Gastroesophageal sphincter (tissue), 3 donors: ENCODE results near the gene COL6A3.
"Not testable (repeated sequence)": the region's sequence is repeated elsewhere in the genome, so short reads cannot be mapped to it uniquely, and the experiment has no call there.

Source experiments
- EP300 ChIP-seq: sonication (generic); formaldehyde crosslinking; IDR thresholded peaks from one replicate; pipeline ENCODE4 v1.6.1; 2017; ENCODE audit warnings: antibody characterized with exemption, mild to moderate bottlenecking
- POLR2A ChIP-seq, 2 donors: fragments of 450-650 bp; IDR thresholded peaks; one replicate each; pipeline ENCODE4 v1.6.1; 2017; ENCODE audit warnings: antibody characterized with exemption in 2 of 2, mild to moderate bottlenecking in 2 of 2, moderate library complexity in 1 of 2
- POLR2AphosphoS5 ChIP-seq: sonication (generic); formaldehyde crosslinking; IDR thresholded peaks from one replicate; pipeline ENCODE4 v1.6.1; 2017; ENCODE audit warnings: antibody characterized with exemption
- TF ChIP-seq, protein P1 (sequence below), 4 experiments: fragments of 200-600 bp in 2 of 4; fragments of 450-650 bp in 2 of 4; sonication (generic) in 1 of 4; IDR thresholded peaks; one replicate each; pipeline ENCODE4 v1.5.1; 2017 to 2019; ENCODE audit warnings: antibody characterized with exemption in 4 of 4, mild to moderate bottlenecking in 2 of 4, moderate library complexity in 2 of 4

DNA sequence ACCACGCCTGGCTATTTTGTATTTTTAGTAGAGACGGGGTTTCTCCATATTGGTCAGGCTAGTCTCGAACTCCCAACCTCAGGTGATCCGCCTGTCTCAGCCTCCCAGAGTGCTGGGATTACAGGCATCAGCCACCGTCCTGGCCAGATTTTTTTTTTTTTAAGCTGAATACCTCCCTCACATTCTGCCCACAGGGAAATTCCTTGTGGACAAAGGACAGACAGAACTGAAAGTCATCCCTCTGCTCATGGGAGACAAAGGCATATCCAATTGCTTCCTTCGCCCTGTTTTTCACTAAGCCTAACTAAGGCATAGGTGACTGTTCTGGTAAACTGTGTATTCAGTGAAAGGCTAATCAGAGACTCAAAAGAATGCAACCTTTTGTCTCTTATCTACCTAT, 59.8 kb downstream of the COL6A3 start:
- TF ChIP-seq, protein P1, sequence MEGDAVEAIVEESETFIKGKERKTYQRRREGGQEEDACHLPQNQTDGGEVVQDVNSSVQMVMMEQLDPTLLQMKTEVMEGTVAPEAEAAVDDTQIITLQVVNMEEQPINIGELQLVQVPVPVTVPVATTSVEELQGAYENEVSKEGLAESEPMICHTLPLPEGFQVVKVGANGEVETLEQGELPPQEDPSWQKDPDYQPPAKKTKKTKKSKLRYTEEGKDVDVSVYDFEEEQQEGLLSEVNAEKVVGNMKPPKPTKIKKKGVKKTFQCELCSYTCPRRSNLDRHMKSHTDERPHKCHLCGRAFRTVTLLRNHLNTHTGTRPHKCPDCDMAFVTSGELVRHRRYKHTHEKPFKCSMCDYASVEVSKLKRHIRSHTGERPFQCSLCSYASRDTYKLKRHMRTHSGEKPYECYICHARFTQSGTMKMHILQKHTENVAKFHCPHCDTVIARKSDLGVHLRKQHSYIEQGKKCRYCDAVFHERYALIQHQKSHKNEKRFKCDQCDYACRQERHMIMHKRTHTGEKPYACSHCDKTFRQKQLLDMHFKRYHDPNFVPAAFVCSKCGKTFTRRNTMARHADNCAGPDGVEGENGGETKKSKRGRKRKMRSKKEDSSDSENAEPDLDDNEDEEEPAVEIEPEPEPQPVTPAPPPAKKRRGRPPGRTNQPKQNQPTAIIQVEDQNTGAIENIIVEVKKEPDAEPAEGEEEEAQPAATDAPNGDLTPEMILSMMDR (IDR thresholded peaks at IDR 0.05), result not testable (repeated sequence)
- not testable (repeated sequence) for TF ChIP-seq POLR2A (IDR thresholded peaks at IDR 0.05); POLR2AphosphoS5; EP300
